Mucosa of gallbladder (tissue), 1 donor: ENCODE measurements around the gene ABHD2. TPM values are rescaled to one million over a fixed set of nuclear protein-coding genes. Genes with fewer than 3 reads are reported as not detected.

Experiments used
- DNase-seq: peaks from one replicate; pipeline ENCODE4 v3.0.0-alpha.2; 2020; ENCODE audit warnings: low spot score
- total RNA-seq: library from RNA; stranded (reverse); gene quantifications from one replicate; pipeline ENCODE4 v1.2.1, GENCODE V29; 2021
- donor health status: DM: no; HTN: no; CAD: no.

ABHD2 gene
- total RNA-seq, 1 donor from 2014 or later: 430 TPM

GRCh38 chr15:89192136-89192535 is 103.9 kb downstream of the ABHD2 start:
- no peak for DNase-seq

GRCh38 chr15:89192766-89193165 is 104.5 kb downstream of the ABHD2 start:
- no peak for DNase-seq

GRCh38 chr15:89194608-89195007 is 106.4 kb downstream of the ABHD2 start:
- no peak for DNase-seq

GRCh38 chr15:89195836-89196235 is 107.6 kb downstream of the ABHD2 start:
- DNase-seq: no peak

- DNase-seq: no peak
Observed at GRCh38 chr15:89196241-89196640, 108.0 kb downstream of the ABHD2 start.

- DNase-seq: no peak
Observed at GRCh38 chr15:89196994-89197393, 108.7 kb downstream of the ABHD2 start.

GRCh38 chr15:89197503-89197971 is 109.3 kb downstream of the ABHD2 start:
- DNase-seq: no peak

- DNase-seq: no peak
Observed at GRCh38 chr15:89198196-89198595, 109.9 kb downstream of the ABHD2 start.

GRCh38 chr15:89198934-89199333 is 110.7 kb downstream of the ABHD2 start:
- DNase-seq: no peak

- no peak for DNase-seq
Observed at GRCh38 chr15:89199746-89200145, 111.5 kb downstream of the ABHD2 start.

- DNase-seq: no peak
Observed at GRCh38 chr15:89200182-89200581, 111.9 kb downstream of the ABHD2 start.

- no peak for DNase-seq
Observed at GRCh38 chr15:89201465-89202005, 113.3 kb downstream of the ABHD2 start.

- DNase-seq: no peak
Observed at GRCh38 chr15:89203705-89204273, 115.5 kb downstream of the ABHD2 start.

GRCh38 chr15:89205991-89206585 is 117.8 kb downstream of the ABHD2 start:
- DNase-seq: no peak

- peak; percentile 63 for DNase-seq
Observed at GRCh38 chr15:89206908-89207331, 118.7 kb downstream of the ABHD2 start.

GRCh38 chr15:89208256-89208655 is 120.0 kb downstream of the ABHD2 start:
- DNase-seq: no peak

- no peak for DNase-seq
Observed at GRCh38 chr15:89209057-89209456, 120.8 kb downstream of the ABHD2 start.

- DNase-seq: no peak
Observed at GRCh38 chr15:89211678-89212170, 123.5 kb downstream of the ABHD2 start.

GRCh38 chr15:89215627-89216026 is 127.4 kb downstream of the ABHD2 start:
- no peak for DNase-seq

- no peak for DNase-seq
Observed at GRCh38 chr15:89217031-89217430, 128.8 kb downstream of the ABHD2 start.

GRCh38 chr15:89217686-89218376 is 129.6 kb downstream of the ABHD2 start:
- no peak for DNase-seq

- DNase-seq: no peak
Observed at GRCh38 chr15:89218531-89218930, 130.3 kb downstream of the ABHD2 start.

- no peak for DNase-seq
Observed at GRCh38 chr15:89221543-89221942, 133.3 kb downstream of the ABHD2 start, which contains the start of gene RLBP1. Gene RLBP1 (minus strand): TSS chr15:89221579. CDS start chr15:89218975, 2,604 bp downstream.
